SU-DHL-6 (cell line): Measurements from ENCODE around the gene MAP10.
"Not testable (repeated sequence)": the region's sequence is repeated elsewhere in the genome, so short reads cannot be mapped to it uniquely, and the experiment has no call there.

Experiments used
- H2AFZ ChIP-seq: fragments of 200-600 bp; sonication (generic); 2 replicates; pipeline ENCODE4 v1.6.1; 2014; ENCODE audit warnings: low read depth, mild to moderate bottlenecking, moderate library complexity, mixed read lengths, antibody characterized with exemption, low read length; ENCODE audit not compliant: severe bottlenecking
- H3F3A ChIP-seq: fragments of 200-600 bp; shearing (Covaris generic); 2 replicates; pipeline ENCODE4 v1.6.0; 2016; ENCODE audit warnings: antibody characterized with exemption, mild to moderate bottlenecking; ENCODE audit not compliant: insufficient read depth
- H3K27ac ChIP-seq: fragments of 200-600 bp; sonication (generic); 2 replicates; pipeline ENCODE4 v1.5.1; 2016; ENCODE audit warnings: low read depth, mild to moderate bottlenecking, low read length, moderate library complexity, mixed read lengths
- H3K27me3 ChIP-seq: fragments of 200-600 bp; sonication (generic), shearing (Covaris generic); 2 replicates; pipeline ENCODE4 v1.6.0; 2014; ENCODE audit warnings: mild to moderate bottlenecking, low read length
- H3K36me3 ChIP-seq: fragments of 200-600 bp; sonication (generic); 2 replicates; pipeline ENCODE4 v1.6.1; 2014; ENCODE audit warnings: mild to moderate bottlenecking, low read length, mixed read lengths
- H3K4me2 ChIP-seq: fragments of 300-600, 200-600 bp; shearing (Covaris generic), sonication (generic); 2 replicates; pipeline ENCODE4 v1.6.0; 2014; ENCODE audit warnings: low read length, low read depth, mild to moderate bottlenecking; ENCODE audit not compliant: poor library complexity, severe bottlenecking
- H3K4me3 ChIP-seq: fragments of 200-600 bp; sonication (generic); 2 replicates; pipeline ENCODE4 v1.5.1; 2014; ENCODE audit warnings: antibody characterized with exemption, low read length, mild to moderate bottlenecking, mixed read lengths; ENCODE audit not compliant: insufficient read depth, poor library complexity, severe bottlenecking
- H3K79me2 ChIP-seq: fragments of 200-600 bp; sonication (generic); 2 replicates; pipeline ENCODE4 v1.6.1; 2014; ENCODE audit warnings: mild to moderate bottlenecking, low read length, moderate library complexity; ENCODE audit not compliant: insufficient read depth
- H3K9ac ChIP-seq: fragments of 200-600 bp; sonication (generic); 2 replicates; pipeline ENCODE4 v1.7.0; 2014; ENCODE audit warnings: mild to moderate bottlenecking, low read length
- H3K9me2 ChIP-seq: fragments of 200-600 bp; sonication (generic); replicated peaks from 2 replicates; pipeline ENCODE4 v1.6.1; 2014; ENCODE audit warnings: low read length; ENCODE audit not compliant: insufficient read depth
- H3K9me3 ChIP-seq: fragments of 200-600 bp; sonication (generic); 2 replicates; pipeline ENCODE4 v1.6.1; 2014; ENCODE audit warnings: low read length, mixed read lengths; ENCODE audit not compliant: insufficient read depth
- H4K20me1 ChIP-seq: fragments of 200-600 bp; sonication (generic); 2 replicates; pipeline ENCODE4 v1.6.1; 2014; ENCODE audit warnings: low read depth, mild to moderate bottlenecking, antibody characterized with exemption, low read length, moderate library complexity, mixed read lengths
- CTCF ChIP-seq: fragments of 200-600 bp; sonication (generic); IDR thresholded peaks from one replicate; pipeline ENCODE4 v1.5.1; 2017; ENCODE audit warnings: antibody characterized with exemption, mild to moderate bottlenecking, low read length, moderate library complexity; ENCODE audit not compliant: insufficient read depth, poor library complexity, severe bottlenecking
- EZH2phosphoT487 ChIP-seq: fragments of 200-600 bp; sonication (generic), shearing (Covaris generic); conservative IDR thresholded peaks from 2 replicates; pipeline ENCODE4 v1.6.1; 2018; ENCODE audit warnings: mild to moderate bottlenecking, antibody characterized with exemption, low read length, moderate library complexity, mixed read lengths

The MAP10 gene

GRCh38 chr1:232780354-232780753 is 24.9 kb upstream of the MAP10 start:
- no peak for TF ChIP-seq EZH2phosphoT487
- no peak for TF ChIP-seq CTCF

GRCh38 chr1:232784794-232785193 is 20.4 kb upstream of the MAP10 start:
- H3K36me3 ChIP-seq, result no peaks in the 10 kb centered on the region
- no peaks in the 10 kb centered on the region for H3F3A ChIP-seq
- no peaks in the 10 kb centered on the region for H3K27me3 ChIP-seq
- H3K27ac ChIP-seq, result no peak overlapping the region
- TF ChIP-seq EZH2phosphoT487 (no peak), CTCF (no peak)
- no peaks in the 10 kb centered on the region for H3K9me2 ChIP-seq
- no peak overlapping the region for H3K9ac ChIP-seq
- no peak overlapping the region for H2AFZ ChIP-seq
- H4K20me1 ChIP-seq, result no peaks in the 10 kb centered on the region
- no peaks in the 10 kb centered on the region for H3K9me3 ChIP-seq
- no peak overlapping the region for H3K4me2 ChIP-seq
- H3K79me2 ChIP-seq, result no peaks in the 10 kb centered on the region
- no peak overlapping the region for H3K4me3 ChIP-seq

More at GRCh38 chr1:232780354-232780753, 24.9 kb upstream of the MAP10 start:
- Histone ChIP-seq H3K4me3 (no peak overlapping the region), H2AFZ (no peak overlapping the region), H4K20me1 (no peaks in the 10 kb centered on the region), H3K27me3 (no peaks in the 10 kb centered on the region), H3F3A (no peaks in the 10 kb centered on the region), H3K9me2 (no peaks in the 10 kb centered on the region), H3K36me3 (no peaks in the 10 kb centered on the region), H3K9me3 (no peaks in the 10 kb centered on the region), H3K4me2 (no peak overlapping the region), H3K9ac (no peak overlapping the region), H3K27ac (no peak overlapping the region), H3K79me2 (no peaks in the 10 kb centered on the region)

GRCh38 chr1:232785630-232786029 is 19.6 kb upstream of the MAP10 start:
- not testable (repeated sequence) for H3K4me3 ChIP-seq, H3K79me2 ChIP-seq, H3K27ac ChIP-seq, H3K4me2 ChIP-seq, H3K9ac ChIP-seq, H4K20me1 ChIP-seq, H3K9me3 ChIP-seq, H2AFZ ChIP-seq, H3F3A ChIP-seq, H3K36me3 ChIP-seq, H3K9me2 ChIP-seq, H3K27me3 ChIP-seq

GRCh38 chr1:232786845-232787455 is 18.3 kb upstream of the MAP10 start:
- TF ChIP-seq CTCF (no peak), EZH2phosphoT487 (no peak)
- H2AFZ ChIP-seq, result no peak overlapping the region
- H3F3A ChIP-seq, result no peaks in the 10 kb centered on the region
- H3K4me2 ChIP-seq, result no peak overlapping the region
- H3K4me3 ChIP-seq, result no peak overlapping the region
- no peaks in the 10 kb centered on the region for H3K79me2 ChIP-seq
- no peaks in the 10 kb centered on the region for H3K9me3 ChIP-seq
- H3K27me3 ChIP-seq, result no peaks in the 10 kb centered on the region; the same call in 1 of the 2 replicates
- no peaks in the 10 kb centered on the region for H4K20me1 ChIP-seq
- no peak overlapping the region for H3K9ac ChIP-seq
- no peaks in the 10 kb centered on the region for H3K36me3 ChIP-seq
- no peaks in the 10 kb centered on the region for H3K9me2 ChIP-seq
- no peak overlapping the region for H3K27ac ChIP-seq
